ENCODE data around the gene NEURL2.

The NEURL2 gene

DNA sequence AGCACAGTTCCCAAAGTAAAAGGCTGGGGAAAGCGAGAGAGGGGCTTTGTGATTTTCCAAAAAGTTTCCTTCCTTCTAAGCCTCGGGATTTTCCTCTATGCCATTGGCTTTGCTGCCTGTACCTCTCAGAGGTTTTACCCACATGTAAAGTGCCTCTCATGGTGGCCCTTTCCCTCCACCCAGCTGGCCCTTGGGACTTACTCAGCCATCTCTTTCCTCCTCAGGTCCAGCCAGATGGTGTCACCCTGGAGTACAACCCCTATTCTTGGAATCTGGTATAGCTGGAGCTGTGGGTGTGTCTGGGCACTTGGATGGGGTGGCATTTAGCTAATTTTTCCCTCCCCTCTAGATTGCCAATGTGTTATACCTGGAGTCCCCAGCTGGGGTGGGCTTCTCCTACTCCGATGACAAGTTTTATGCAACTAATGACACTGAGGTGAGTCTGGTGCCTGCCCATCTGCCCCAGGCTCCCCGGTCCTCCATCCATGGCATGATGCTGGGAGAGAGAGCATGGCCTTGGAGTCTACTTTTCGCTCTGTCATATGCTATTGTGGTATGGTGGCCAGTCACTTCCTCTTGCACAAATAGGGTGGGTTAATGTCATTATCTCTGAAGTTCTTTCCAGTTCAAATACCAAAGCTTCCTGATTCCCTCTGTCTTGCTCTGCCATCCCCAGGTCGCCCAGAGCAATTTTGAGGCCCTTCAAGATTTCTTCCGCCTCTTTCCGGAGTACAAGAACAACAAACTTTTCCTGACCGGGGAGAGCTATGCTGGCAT, 1.2 kb upstream of the NEURL2 start:
- TF ChIP-seq SNAI2 (CRISPR knock-in tag; IDR thresholded peaks at IDR 0.05) (no peak), BACH2 (CRISPR knock-in tag; IDR thresholded peaks at IDR 0.05; ENCODE audit: borderline replicate concordance) (no peak), OSR1 (CRISPR knock-in tag; IDR thresholded peaks at IDR 0.05) (no peak), TCF4 (CRISPR knock-in tag; IDR thresholded peaks at IDR 0.05; ENCODE audit: borderline replicate concordance) (no peak)
- TF ChIP-seq, protein P1, sequence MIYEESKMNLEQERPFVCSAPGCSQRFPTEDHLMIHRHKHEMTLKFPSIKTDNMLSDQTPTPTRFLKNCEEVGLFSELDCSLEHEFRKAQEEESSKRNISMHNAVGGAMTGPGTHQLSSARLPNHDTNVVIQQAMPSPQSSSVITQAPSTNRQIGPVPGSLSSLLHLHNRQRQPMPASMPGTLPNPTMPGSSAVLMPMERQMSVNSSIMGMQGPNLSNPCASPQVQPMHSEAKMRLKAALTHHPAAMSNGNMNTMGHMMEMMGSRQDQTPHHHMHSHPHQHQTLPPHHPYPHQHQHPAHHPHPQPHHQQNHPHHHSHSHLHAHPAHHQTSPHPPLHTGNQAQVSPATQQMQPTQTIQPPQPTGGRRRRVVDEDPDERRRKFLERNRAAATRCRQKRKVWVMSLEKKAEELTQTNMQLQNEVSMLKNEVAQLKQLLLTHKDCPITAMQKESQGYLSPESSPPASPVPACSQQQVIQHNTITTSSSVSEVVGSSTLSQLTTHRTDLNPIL (CRISPR knock-in tag; IDR thresholded peaks at IDR 0.05; ENCODE audit: low read depth) = no peak
- TF ChIP-seq, protein P2, sequence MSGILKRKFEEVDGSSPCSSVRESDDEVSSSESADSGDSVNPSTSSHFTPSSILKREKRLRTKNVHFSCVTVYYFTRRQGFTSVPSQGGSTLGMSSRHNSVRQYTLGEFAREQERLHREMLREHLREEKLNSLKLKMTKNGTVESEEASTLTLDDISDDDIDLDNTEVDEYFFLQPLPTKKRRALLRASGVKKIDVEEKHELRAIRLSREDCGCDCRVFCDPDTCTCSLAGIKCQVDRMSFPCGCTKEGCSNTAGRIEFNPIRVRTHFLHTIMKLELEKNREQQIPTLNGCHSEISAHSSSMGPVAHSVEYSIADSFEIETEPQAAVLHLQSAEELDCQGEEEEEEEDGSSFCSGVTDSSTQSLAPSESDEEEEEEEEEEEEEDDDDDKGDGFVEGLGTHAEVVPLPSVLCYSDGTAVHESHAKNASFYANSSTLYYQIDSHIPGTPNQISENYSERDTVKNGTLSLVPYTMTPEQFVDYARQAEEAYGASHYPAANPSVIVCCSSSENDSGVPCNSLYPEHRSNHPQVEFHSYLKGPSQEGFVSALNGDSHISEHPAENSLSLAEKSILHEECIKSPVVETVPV (CRISPR knock-in tag; IDR thresholded peaks at IDR 0.05) = no peak
- ATAC-seq = peak; percentile 31

DNA sequence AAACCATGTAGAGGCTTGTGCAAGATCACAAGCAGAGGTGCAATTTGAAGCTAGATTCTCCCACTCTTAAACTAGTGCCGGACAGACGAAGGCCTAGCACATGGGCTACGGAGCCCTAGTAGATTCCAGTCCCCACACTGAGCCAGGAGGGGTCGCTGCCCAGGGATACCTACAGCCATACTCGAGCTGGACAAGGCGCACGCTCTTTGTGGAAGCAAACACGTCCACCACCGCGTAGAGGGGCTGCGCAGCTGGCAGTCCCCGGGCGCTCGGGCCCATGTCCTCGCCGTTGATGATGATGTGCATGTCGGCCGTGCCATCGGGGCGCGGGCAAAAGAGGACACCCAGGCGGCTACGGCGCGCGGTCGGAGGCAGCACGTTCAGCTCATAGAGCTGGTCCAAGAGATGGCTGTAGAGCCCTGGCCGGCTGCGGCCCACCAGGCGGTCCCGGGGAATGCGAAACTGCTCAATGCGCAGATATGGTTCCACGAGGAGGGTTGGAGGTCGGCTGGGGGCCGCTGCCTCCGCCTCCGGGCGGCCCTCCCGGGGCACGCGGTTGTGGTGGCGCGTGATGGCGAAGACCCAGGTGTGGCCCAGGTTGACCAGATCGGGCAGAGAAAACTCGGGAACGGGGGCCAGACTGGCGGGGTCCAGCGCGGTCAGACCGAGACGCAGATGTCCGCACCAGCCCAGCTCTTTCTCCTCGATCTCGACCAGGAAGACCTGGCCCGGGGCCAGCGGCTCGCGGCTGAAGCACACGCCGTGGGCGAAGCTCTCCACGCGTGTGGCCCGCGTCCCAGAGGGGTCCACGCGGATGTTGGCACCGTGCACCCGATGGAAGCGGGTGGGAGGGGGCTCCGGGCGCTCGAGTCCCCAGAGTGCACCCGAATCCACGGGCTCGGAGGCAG, 677 bp downstream of the NEURL2 start:
- TF ChIP-seq SNAI2 (CRISPR knock-in tag; IDR thresholded peaks at IDR 0.05) (no peak), ESRRG (CRISPR knock-in tag; IDR thresholded peaks at IDR 0.05) (no peak), BACH2 (CRISPR knock-in tag; IDR thresholded peaks at IDR 0.05; ENCODE audit: borderline replicate concordance) (no peak), ZNF70 (CRISPR knock-in tag; IDR thresholded peaks at IDR 0.05) (no peak), TOX (CRISPR knock-in tag; IDR thresholded peaks at IDR 0.05; ENCODE audit: borderline replicate concordance) (no peak), TCF4 (CRISPR knock-in tag; IDR thresholded peaks at IDR 0.05; ENCODE audit: borderline replicate concordance) (no peak), CSDC2 (CRISPR knock-in tag; IDR thresholded peaks at IDR 0.05) (no peak), ZC3H10 (CRISPR knock-in tag; IDR thresholded peaks at IDR 0.05) (no peak)
- TF ChIP-seq, protein P3, sequence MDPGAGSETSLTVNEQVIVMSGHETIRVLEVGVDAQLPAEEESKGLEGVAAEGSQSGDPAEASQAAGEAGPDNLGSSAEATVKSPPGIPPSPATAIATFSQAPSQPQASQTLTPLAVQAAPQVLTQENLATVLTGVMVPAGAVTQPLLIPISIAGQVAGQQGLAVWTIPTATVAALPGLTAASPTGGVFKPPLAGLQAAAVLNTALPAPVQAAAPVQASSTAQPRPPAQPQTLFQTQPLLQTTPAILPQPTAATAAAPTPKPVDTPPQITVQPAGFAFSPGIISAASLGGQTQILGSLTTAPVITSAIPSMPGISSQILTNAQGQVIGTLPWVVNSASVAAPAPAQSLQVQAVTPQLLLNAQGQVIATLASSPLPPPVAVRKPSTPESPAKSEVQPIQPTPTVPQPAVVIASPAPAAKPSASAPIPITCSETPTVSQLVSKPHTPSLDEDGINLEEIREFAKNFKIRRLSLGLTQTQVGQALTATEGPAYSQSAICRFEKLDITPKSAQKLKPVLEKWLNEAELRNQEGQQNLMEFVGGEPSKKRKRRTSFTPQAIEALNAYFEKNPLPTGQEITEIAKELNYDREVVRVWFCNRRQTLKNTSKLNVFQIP (CRISPR knock-in tag; IDR thresholded peaks at IDR 0.05; ENCODE audit: borderline replicate concordance, low read depth) = no peak
- TF ChIP-seq, protein P2 (CRISPR knock-in tag; IDR thresholded peaks at IDR 0.05) = no peak
- ATAC-seq = peak; percentile 85

DNA sequence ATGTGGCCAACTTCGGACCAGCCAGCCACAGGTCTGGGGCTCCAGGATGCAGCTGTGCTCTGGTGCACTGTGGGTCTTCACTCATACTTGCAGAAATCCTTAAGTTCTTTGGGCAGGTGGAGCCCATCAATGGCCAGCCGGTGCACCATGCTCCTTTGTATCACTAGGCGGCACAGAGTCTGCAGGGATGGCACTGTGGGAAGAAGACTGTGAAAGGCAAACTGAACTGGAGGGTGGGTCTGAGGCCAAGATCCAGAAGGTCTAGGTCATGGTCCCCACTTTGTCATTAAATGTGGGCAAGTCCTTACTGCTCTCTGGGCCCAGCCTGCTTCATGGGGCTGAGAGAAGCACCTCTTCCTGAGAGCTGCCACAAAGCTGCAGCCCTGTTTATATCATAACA, 2.3 kb downstream of the NEURL2 start:
- no peak for ATAC-seq
- TF ChIP-seq CSDC2 (CRISPR knock-in tag; IDR thresholded peaks at IDR 0.05) = no peak
- TF ChIP-seq ISL1 (CRISPR knock-in tag; IDR thresholded peaks at IDR 0.05) = no peak
- no peak for TF ChIP-seq OSR1 (CRISPR knock-in tag; IDR thresholded peaks at IDR 0.05)
- no peak for TF ChIP-seq RARB (CRISPR knock-in tag; IDR thresholded peaks at IDR 0.05)
- TF ChIP-seq, protein P3 (CRISPR knock-in tag; IDR thresholded peaks at IDR 0.05; ENCODE audit: borderline replicate concordance, low read depth) = no peak
- no peak for TF ChIP-seq TCF4 (CRISPR knock-in tag; IDR thresholded peaks at IDR 0.05; ENCODE audit: borderline replicate concordance)
- no peak for TF ChIP-seq ZC3H10 (CRISPR knock-in tag; IDR thresholded peaks at IDR 0.05)
- TF ChIP-seq, protein P4, sequence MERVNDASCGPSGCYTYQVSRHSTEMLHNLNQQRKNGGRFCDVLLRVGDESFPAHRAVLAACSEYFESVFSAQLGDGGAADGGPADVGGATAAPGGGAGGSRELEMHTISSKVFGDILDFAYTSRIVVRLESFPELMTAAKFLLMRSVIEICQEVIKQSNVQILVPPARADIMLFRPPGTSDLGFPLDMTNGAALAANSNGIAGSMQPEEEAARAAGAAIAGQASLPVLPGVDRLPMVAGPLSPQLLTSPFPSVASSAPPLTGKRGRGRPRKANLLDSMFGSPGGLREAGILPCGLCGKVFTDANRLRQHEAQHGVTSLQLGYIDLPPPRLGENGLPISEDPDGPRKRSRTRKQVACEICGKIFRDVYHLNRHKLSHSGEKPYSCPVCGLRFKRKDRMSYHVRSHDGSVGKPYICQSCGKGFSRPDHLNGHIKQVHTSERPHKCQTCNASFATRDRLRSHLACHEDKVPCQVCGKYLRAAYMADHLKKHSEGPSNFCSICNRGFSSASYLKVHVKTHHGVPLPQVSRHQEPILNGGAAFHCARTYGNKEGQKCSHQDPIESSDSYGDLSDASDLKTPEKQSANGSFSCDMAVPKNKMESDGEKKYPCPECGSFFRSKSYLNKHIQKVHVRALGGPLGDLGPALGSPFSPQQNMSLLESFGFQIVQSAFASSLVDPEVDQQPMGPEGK (CRISPR knock-in tag; IDR thresholded peaks at IDR 0.05; ENCODE audit: borderline replicate concordance) = no peak
- TF ChIP-seq, protein P2 (CRISPR knock-in tag; IDR thresholded peaks at IDR 0.05) = no peak
- no peak for TF ChIP-seq ZNF70 (CRISPR knock-in tag; IDR thresholded peaks at IDR 0.05)
- TF ChIP-seq TOX (CRISPR knock-in tag; IDR thresholded peaks at IDR 0.05; ENCODE audit: borderline replicate concordance) = no peak
- TF ChIP-seq ARNTL (CRISPR knock-in tag; IDR thresholded peaks at IDR 0.05; ENCODE audit: borderline replicate concordance, low read depth) = no peak
- no peak for TF ChIP-seq BACH2 (CRISPR knock-in tag; IDR thresholded peaks at IDR 0.05; ENCODE audit: borderline replicate concordance)
- TF ChIP-seq ESRRG (CRISPR knock-in tag; IDR thresholded peaks at IDR 0.05) = no peak
- TF ChIP-seq PPARA (CRISPR knock-in tag; IDR thresholded peaks at IDR 0.05; ENCODE audit: borderline replicate concordance) = no peak
- TF ChIP-seq, protein P5, sequence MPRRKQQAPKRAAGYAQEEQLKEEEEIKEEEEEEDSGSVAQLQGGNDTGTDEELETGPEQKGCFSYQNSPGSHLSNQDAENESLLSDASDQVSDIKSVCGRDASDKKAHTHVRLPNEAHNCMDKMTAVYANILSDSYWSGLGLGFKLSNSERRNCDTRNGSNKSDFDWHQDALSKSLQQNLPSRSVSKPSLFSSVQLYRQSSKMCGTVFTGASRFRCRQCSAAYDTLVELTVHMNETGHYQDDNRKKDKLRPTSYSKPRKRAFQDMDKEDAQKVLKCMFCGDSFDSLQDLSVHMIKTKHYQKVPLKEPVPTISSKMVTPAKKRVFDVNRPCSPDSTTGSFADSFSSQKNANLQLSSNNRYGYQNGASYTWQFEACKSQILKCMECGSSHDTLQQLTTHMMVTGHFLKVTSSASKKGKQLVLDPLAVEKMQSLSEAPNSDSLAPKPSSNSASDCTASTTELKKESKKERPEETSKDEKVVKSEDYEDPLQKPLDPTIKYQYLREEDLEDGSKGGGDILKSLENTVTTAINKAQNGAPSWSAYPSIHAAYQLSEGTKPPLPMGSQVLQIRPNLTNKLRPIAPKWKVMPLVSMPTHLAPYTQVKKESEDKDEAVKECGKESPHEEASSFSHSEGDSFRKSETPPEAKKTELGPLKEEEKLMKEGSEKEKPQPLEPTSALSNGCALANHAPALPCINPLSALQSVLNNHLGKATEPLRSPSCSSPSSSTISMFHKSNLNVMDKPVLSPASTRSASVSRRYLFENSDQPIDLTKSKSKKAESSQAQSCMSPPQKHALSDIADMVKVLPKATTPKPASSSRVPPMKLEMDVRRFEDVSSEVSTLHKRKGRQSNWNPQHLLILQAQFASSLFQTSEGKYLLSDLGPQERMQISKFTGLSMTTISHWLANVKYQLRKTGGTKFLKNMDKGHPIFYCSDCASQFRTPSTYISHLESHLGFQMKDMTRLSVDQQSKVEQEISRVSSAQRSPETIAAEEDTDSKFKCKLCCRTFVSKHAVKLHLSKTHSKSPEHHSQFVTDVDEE (CRISPR knock-in tag; IDR thresholded peaks at IDR 0.05) = no peak

Measured in SK-N-SH treated with all-trans-retinoic acid at 6 μM for 48 hours (cell line).